Smooth muscle cell (in vitro differentiated cells): ENCODE measurements around the gene USF3. TPM values are rescaled to one million over a fixed set of nuclear protein-coding genes. Genes with fewer than 3 reads are reported as not detected.

Experiments
- DNase-seq: peaks from one replicate; lab custom pipeline; 2025; ENCODE audit not compliant: unreplicated experiment; lab: John Stamatoyannopoulos, UW
- H2AFZ ChIP-seq: fragments of 200-600 bp; sonication (generic); 2 replicates; pipeline ENCODE4 v1.6.0; 2016; ENCODE audit warnings: antibody characterized with exemption, low read depth, mild to moderate bottlenecking
- H3F3A ChIP-seq: fragments of 200-600 bp; sonication (generic); 2 replicates; pipeline ENCODE4 v1.6.0; 2017; ENCODE audit warnings: antibody characterized with exemption, low read depth
- H3K27ac ChIP-seq: fragments of 200-600 bp; sonication (generic); 2 replicates; pipeline ENCODE4 v1.5.1; 2016; ENCODE audit warnings: low read depth, mild to moderate bottlenecking
- H3K27me3 ChIP-seq: fragments of 200-600 bp; sonication (generic); 2 replicates; pipeline ENCODE4 v1.6.1; 2016; ENCODE audit warnings: low read depth, mild to moderate bottlenecking
- H3K36me3 ChIP-seq: fragments of 200-600 bp; sonication (generic); 2 replicates; pipeline ENCODE4 v1.5.1; 2016; ENCODE audit warnings: low read depth
- H3K4me1 ChIP-seq: fragments of 200-600 bp; sonication (generic); 2 replicates; pipeline ENCODE4 v1.5.1; 2016; ENCODE audit warnings: low read depth
- H3K4me2 ChIP-seq: fragments of 200-600 bp; sonication (generic); 2 replicates; pipeline ENCODE4 v1.6.0; 2016; ENCODE audit warnings: mild to moderate bottlenecking
- H3K4me3 ChIP-seq: fragments of 200-600 bp; sonication (generic); 2 replicates; pipeline ENCODE4 v1.5.1; 2016; ENCODE audit warnings: mild to moderate bottlenecking
- H3K79me2 ChIP-seq: fragments of 200-600 bp; sonication (generic); 2 replicates; pipeline ENCODE4 v1.6.0; 2016; ENCODE audit warnings: low read depth, mild to moderate bottlenecking
- H3K9ac ChIP-seq: fragments of 200-600 bp; sonication (generic); 2 replicates; pipeline ENCODE4 v1.6.0; 2016; ENCODE audit warnings: low read depth
- H3K9me3 ChIP-seq: fragments of 200-600 bp; sonication (generic); replicated peaks from 2 replicates; pipeline ENCODE4 v1.5.1; 2016; ENCODE audit warnings: low read depth
- H4K20me1 ChIP-seq: fragments of 200-600 bp; sonication (generic); 2 replicates; pipeline ENCODE4 v1.6.0; 2016; ENCODE audit warnings: low read depth
- WGBS: methylation state at CpG from one replicate; pipeline ENCODE4 v1.1.7; 2016; ENCODE audit warnings: low lambda C conversion rate; 5-methylcytosine and 5-hydroxymethylcytosine counted together
- polyA plus RNA-seq: library from polyadenylated mRNA; unstranded; fragments of >200 nt; fragmentation: Nextera tagmentation; extraction: Ambion mirVana; gene quantifications from 2 replicates; pipeline ENCODE4 v1.2.1, GENCODE V29; 2016
- total RNA-seq: library from RNA; depleted of rRNA; stranded (reverse); fragments of >200 nt; gene quantifications from 2 replicates; pipeline ENCODE4 v1.2.3, GENCODE V29; 2014
- TF ChIP-seq, protein P1 (sequence below): fragments of 200-600 bp; sonication (generic); IDR thresholded peaks from 2 replicates; pipeline ENCODE4 v1.5.1; 2017; ENCODE audit warnings: borderline replicate concordance, mild to moderate bottlenecking, antibody characterized with exemption; ENCODE audit not compliant: insufficient read depth, poor library complexity, severe bottlenecking

The USF3 gene
- total and polyA plus RNA-seq, 2 experiments from 2014 or later, result 2.9 to 12.3 TPM

DNA sequence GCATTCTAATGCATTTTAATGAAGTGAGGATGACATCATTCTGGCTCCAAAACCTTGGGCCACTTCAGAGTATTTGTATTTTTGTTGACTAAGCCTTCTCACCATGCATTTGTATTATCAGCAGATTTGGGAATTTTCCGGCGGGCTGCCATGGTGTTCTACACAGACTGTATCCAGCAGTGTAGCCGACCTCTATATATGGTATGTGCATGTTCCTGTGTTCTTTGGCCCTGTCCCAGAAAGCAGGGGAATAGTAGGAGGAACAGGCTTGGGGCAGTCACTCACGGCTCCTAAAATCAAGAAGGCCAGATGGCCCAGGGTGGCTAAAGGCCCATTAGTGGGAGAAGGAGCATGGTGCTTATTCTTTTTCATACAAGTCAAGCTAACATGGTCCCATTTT is 80.5 kb downstream of the USF3 start:
- H3K9me3 ChIP-seq, result no peaks in the 10 kb centered on the region
- peaks cover 5% of the 10 kb centered on the region for H3K27me3 ChIP-seq
- H3K9ac ChIP-seq, result no peak overlapping the region
- no peaks in the 10 kb centered on the region for H4K20me1 ChIP-seq
- no peaks in the 10 kb centered on the region for H3K4me1 ChIP-seq
- H3K4me3 ChIP-seq, result no peak overlapping the region
- TF ChIP-seq, protein P1, sequence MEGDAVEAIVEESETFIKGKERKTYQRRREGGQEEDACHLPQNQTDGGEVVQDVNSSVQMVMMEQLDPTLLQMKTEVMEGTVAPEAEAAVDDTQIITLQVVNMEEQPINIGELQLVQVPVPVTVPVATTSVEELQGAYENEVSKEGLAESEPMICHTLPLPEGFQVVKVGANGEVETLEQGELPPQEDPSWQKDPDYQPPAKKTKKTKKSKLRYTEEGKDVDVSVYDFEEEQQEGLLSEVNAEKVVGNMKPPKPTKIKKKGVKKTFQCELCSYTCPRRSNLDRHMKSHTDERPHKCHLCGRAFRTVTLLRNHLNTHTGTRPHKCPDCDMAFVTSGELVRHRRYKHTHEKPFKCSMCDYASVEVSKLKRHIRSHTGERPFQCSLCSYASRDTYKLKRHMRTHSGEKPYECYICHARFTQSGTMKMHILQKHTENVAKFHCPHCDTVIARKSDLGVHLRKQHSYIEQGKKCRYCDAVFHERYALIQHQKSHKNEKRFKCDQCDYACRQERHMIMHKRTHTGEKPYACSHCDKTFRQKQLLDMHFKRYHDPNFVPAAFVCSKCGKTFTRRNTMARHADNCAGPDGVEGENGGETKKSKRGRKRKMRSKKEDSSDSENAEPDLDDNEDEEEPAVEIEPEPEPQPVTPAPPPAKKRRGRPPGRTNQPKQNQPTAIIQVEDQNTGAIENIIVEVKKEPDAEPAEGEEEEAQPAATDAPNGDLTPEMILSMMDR, result no peak
- H3F3A ChIP-seq, result no peaks in the 10 kb centered on the region
- 87% methylated on average over 4 of the region's 4 CpGs for WGBS
- H3K4me2 ChIP-seq, result no peak overlapping the region
- H3K36me3 ChIP-seq, result no peaks in the 10 kb centered on the region
- no peak overlapping the region for H3K27ac ChIP-seq
- no peak overlapping the region for H2AFZ ChIP-seq
- DNase-seq, result no peak
- no peaks in the 10 kb centered on the region for H3K79me2 ChIP-seq

GRCh38 chr3:113614402-113614801 is 82.0 kb downstream of the USF3 start:
- TF ChIP-seq, protein P1, result no peak
- Histone ChIP-seq H3K9me3 (no peaks in the 10 kb centered on the region), H3K4me1 (no peaks in the 10 kb centered on the region), H3K4me2 (no peak overlapping the region), H3F3A (no peaks in the 10 kb centered on the region), H2AFZ (no peak overlapping the region), H3K27me3 (no peaks in the 10 kb centered on the region), H3K27ac (no peak overlapping the region), H3K4me3 (no peak overlapping the region), H3K9ac (no peak overlapping the region), H3K36me3 (no peaks in the 10 kb centered on the region), H4K20me1 (no peaks in the 10 kb centered on the region), H3K79me2 (no peaks in the 10 kb centered on the region)
- no peak for DNase-seq
- WGBS, result 84% methylated on average over 5 of the region's 5 CpGs

GRCh38 chr3:113607219-113607596 is 89.2 kb downstream of the USF3 start:
- 79% methylated on average over 5 of the region's 5 CpGs for WGBS
- no peak for DNase-seq
- no peaks in the 10 kb centered on the region for H3K79me2 ChIP-seq

More at GRCh38 chr3:113607219-113607596, 89.2 kb downstream of the USF3 start:
- Histone ChIP-seq H3F3A (no peaks in the 10 kb centered on the region), H3K9ac (no peak overlapping the region), H3K9me3 (no peaks in the 10 kb centered on the region), H3K36me3 (no peaks in the 10 kb centered on the region), H4K20me1 (no peaks in the 10 kb centered on the region), H3K4me1 (no peaks in the 10 kb centered on the region), H3K4me3 (no peak overlapping the region), H3K27ac (no peak overlapping the region), H2AFZ (no peak overlapping the region), H3K4me2 (no peak overlapping the region), H3K27me3 (no peaks in the 10 kb centered on the region)
- TF ChIP-seq, protein P1, result no peak
